ENCODE data around the gene CDH10.

CDH10 gene

DNA sequence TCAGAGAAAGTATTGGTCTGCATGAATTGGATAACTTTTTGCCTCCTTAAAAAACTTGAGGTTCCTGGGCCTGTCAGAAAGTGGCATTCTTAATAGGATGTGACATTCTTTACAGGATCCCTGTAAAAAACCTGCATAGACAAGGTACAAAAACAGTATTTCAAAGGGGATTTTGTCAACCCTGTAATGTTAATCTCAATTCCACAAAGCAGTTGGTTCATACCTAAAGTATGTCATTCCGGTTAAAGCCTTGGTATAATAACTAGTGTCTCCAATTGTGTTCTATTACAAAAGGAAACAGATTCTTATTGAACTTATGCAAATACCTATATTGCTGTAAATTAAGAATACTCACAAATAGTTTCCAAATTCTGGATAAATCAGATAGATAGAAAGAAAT lies 169.7 kb downstream of the CDH10 start:
- no peak for DNase-seq

DNA sequence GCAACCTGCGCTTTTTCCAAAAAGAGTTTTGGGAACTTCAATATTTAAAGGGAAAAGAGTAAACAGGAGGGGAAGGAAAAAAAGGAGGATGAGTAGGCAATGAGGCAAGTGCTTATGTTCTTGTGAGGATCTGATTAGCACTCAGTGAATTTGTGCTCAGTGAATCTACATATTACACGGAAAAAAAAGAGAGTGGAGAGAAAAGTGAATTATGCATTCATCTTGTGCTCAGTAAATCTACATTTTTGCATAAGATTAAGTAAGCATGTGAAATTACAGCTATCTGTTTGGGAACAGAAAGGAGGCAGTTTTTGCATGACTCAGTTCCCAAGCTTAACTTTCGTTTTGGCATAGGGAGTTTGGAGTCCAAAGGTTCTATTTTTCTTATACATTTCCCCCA lies 170.1 kb downstream of the CDH10 start:
- no peak for DNase-seq

DNA sequence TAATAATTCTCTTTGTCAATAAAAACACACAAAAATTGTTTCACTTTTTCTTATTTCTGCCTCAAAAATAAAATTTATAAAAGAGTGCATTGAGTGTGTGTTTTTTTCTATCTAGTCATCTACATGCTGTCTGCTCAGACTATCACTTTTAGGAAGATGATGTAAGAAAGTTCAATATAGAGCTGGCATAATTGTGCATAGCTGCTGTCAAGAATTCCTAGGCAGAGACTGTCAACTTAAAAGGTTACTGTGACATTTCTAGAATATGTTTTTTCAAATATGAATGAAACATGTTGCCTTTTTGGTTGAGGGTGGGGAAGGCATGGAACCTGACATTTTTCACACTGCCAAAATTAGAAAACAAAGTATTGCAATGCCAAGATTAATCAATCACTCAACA lies 172.3 kb downstream of the CDH10 start:
- no peak for DNase-seq

DNA sequence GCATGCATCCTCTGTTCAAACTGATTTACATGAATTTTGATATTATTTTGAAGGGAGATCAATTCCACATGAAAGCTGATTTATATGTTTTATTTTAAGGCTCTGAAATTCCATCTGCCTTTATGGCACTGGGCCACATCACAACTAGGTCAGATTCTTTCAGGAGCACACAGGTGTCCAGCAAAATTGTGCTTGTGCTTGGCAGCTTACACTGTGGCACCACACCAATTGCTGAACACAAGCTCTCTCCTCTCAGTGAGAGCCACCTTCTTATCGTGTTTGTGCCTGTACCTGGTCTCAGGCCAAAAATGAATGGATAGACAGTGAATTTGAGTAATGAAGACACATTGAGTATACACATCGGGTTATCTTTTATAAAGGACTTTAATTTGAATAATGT lies 200.4 kb downstream of the CDH10 start:
- no peak for DNase-seq

DNA sequence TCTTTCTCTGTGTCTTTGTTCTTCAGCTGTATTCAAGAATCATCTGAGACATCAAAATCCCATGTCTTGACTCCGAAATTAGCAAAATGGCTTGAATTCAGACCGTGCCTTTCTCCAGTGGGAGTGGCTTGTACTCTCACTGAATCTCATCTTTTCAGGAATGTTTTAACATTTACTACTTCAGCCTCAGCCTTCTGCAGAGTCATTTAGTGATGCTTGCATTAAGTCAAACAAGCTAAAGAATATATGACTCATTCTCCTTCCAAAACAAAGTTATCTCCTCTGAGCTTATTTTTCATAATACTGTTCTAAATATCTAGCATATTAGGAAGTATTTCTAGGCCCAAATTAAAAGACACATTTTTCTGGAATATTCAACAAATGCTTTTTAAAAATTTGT lies 205.3 kb downstream of the CDH10 start:
- no peak for DNase-seq
